HepG2 (cell line): ENCODE data around the gene CLTA. TPM values are rescaled to one million over a fixed set of nuclear protein-coding genes. Genes with fewer than 3 reads are reported as not detected.

Experiments used
- ARHGAP35 ChIP-seq: sonication (generic); formaldehyde crosslinking; IDR thresholded peaks from 2 replicates; pipeline ENCODE4 v1.9.0; 2022; ENCODE audit warnings: mild to moderate bottlenecking, inconsistent platforms, moderate library complexity, missing genetic modification reagents, borderline replicate concordance
- ATF3 ChIP-seq: sonication (generic); formaldehyde crosslinking; IDR thresholded peaks from 2 replicates; pipeline ENCODE4 v1.4.0; 2020; ENCODE audit warnings: missing genetic modification reagents
- BORCS8-MEF2B ChIP-seq: sonication (generic); formaldehyde crosslinking; IDR thresholded peaks from 2 replicates; pipeline ENCODE4 v1.8.0; 2022; ENCODE audit warnings: mild to moderate bottlenecking, missing genetic modification reagents
- HMG20B ChIP-seq: conservative IDR thresholded peaks from 2 replicates; pipeline ENCODE4 v1.6.1; 2016; ENCODE audit warnings: missing genetic modification reagents, missing compliant biosample characterization
- HNF1B ChIP-seq: sonication (generic); formaldehyde crosslinking; IDR thresholded peaks from 2 replicates; pipeline ENCODE4 v1.5.1; 2020; ENCODE audit warnings: mild to moderate bottlenecking, moderate library complexity, missing genetic modification reagents
- IRX3 ChIP-seq: sonication (generic); formaldehyde crosslinking; IDR thresholded peaks from 2 replicates; pipeline ENCODE4 v1.8.1; 2023; ENCODE audit warnings: mild to moderate bottlenecking, low read depth, missing genetic modification reagents, borderline replicate concordance
- MIXL1 ChIP-seq: IDR thresholded peaks from 2 replicates; pipeline ENCODE4 v1.6.1; 2016
- MTF1 ChIP-seq: sonication (generic); formaldehyde crosslinking; IDR thresholded peaks from 2 replicates; pipeline ENCODE4 v1.5.0; 2020; ENCODE audit warnings: missing genetic modification reagents
- MXD1 ChIP-seq: sonication (generic); formaldehyde crosslinking; IDR thresholded peaks from 2 replicates; pipeline ENCODE4 v1.4.0; 2020; ENCODE audit warnings: mild to moderate bottlenecking, missing genetic modification reagents
- NAIF1 ChIP-seq: sonication (generic); formaldehyde crosslinking; IDR thresholded peaks from 2 replicates; pipeline ENCODE4 v1.5.0; 2020; ENCODE audit warnings: mild to moderate bottlenecking, missing genetic modification reagents, borderline replicate concordance
- NFKB2 ChIP-seq: sonication (generic); formaldehyde crosslinking; IDR thresholded peaks from 2 replicates; pipeline ENCODE4 v1.4.0; 2020; ENCODE audit warnings: missing genetic modification reagents, borderline replicate concordance
- NFRKB ChIP-seq: fragments of 450-650 bp; IDR thresholded peaks from 2 replicates; pipeline ENCODE4 v1.6.1; 2017
- PITX1 ChIP-seq: sonication (generic); formaldehyde crosslinking; IDR thresholded peaks from 2 replicates; pipeline ENCODE4 v1.5.1; 2020; ENCODE audit warnings: mild to moderate bottlenecking, missing genetic modification reagents
- POGK ChIP-seq: sonication (generic); formaldehyde crosslinking; conservative IDR thresholded peaks from 2 replicates; pipeline ENCODE4 v1.8.0; 2022; ENCODE audit warnings: mild to moderate bottlenecking, moderate library complexity, missing genetic modification reagents
- PRDM15 ChIP-seq: sonication (generic); formaldehyde crosslinking; IDR thresholded peaks from 2 replicates; pipeline ENCODE4 v1.4.0; 2020; ENCODE audit warnings: missing genetic modification reagents
- SP140L ChIP-seq: sonication (generic); formaldehyde crosslinking; IDR thresholded peaks from 2 replicates; pipeline ENCODE4 v1.4.0; 2020; ENCODE audit warnings: missing genetic modification reagents, borderline replicate concordance
- SP4 ChIP-seq: sonication (generic); formaldehyde crosslinking; IDR thresholded peaks from 2 replicates; pipeline ENCODE4 v1.8.1; 2023; ENCODE audit warnings: mild to moderate bottlenecking, missing genetic modification reagents
- ZNF33A ChIP-seq: sonication (generic); formaldehyde crosslinking; IDR thresholded peaks from 2 replicates; pipeline ENCODE4 v1.5.1; 2020; ENCODE audit warnings: missing genetic modification reagents, mild to moderate bottlenecking, moderate library complexity, borderline replicate concordance
- ZNF704 ChIP-seq: sonication (generic); formaldehyde crosslinking; IDR thresholded peaks from 2 replicates; pipeline ENCODE4 v1.8.1; 2023; ENCODE audit warnings: mild to moderate bottlenecking, inconsistent platforms, moderate library complexity, missing genetic modification reagents, borderline replicate concordance
- polyA plus RNA-seq, 8 experiments: library from polyadenylated mRNA; depleted of rRNA in 3 of 8; stranded (reverse) in 7 of 8; unstranded in 1 of 8; fragments of >200 nt; fragmentation: Illumina TruSeq in 4 of 8; extraction: Trizol in 4 of 8; gene quantifications; 2 replicates each; pipeline versions ENCODE4 v1.2.1 to v1.2.3, GENCODE V29; 2011 to 2016; ENCODE audit warnings: low read depth in 4 of 8, missing spikeins in 1 of 8, mixed read lengths in 1 of 8; ENCODE audit not compliant: insufficient read depth in 1 of 8
- total RNA-seq, 5 experiments: library from RNA; depleted of rRNA; stranded (reverse); fragments of >200 nt; fragmentation: Illumina TruSeq; extraction: Trizol; gene quantifications; 2 replicates each; pipeline ENCODE4 v1.2.3, GENCODE V29; 2016; ENCODE audit warnings: low read depth in 1 of 5

CLTA gene
- total and polyA plus RNA-seq, 2 of the 13 experiments (the other 11 are each of a cell fraction or from before 2014, with no cell fraction given): 143 to 222 TPM

- no peak; the same call in 1 of the 2 replicates for TF ChIP-seq PITX1
- no peak for TF ChIP-seq ZNF33A (CRISPR knock-in tag)
- TF ChIP-seq SP4 (CRISPR knock-in tag): peak; percentile 98
- TF ChIP-seq MIXL1 (CRISPR knock-in tag): 0 out of 2 replicates have a peak, but pooled peaks have one; percentile 45
- TF ChIP-seq HNF1B (CRISPR knock-in tag): peak; percentile 71
- no peak; the same call in 1 of the 2 replicates for TF ChIP-seq ATF3
- peak; percentile 42; the same call in 1 of the 2 replicates for TF ChIP-seq SP140L (CRISPR knock-in tag)
- TF ChIP-seq POGK: peak; percentile 91
- TF ChIP-seq ZNF704 (CRISPR knock-in tag): peak; percentile 50; the same call in 1 of the 2 replicates
- TF ChIP-seq NAIF1: peak; percentile 39; the same call in 1 of the 2 replicates
- 0 out of 2 replicates have a peak, but pooled peaks have one; percentile 34 for TF ChIP-seq PRDM15 (CRISPR knock-in tag)
- peak; percentile 68; the same call in 1 of the 2 replicates for TF ChIP-seq MXD1 (CRISPR knock-in tag)
- peak; percentile 92; the same call in 1 of the 2 replicates for TF ChIP-seq NFKB2
- no peak for TF ChIP-seq NFRKB
- 0 out of 2 replicates have a peak, but pooled peaks have one; percentile 32 for TF ChIP-seq IRX3 (CRISPR knock-in tag)
- peak; percentile 84 for TF ChIP-seq HMG20B (CRISPR knock-in tag)
- TF ChIP-seq MTF1: no peak
- TF ChIP-seq BORCS8-MEF2B (CRISPR knock-in tag): peak; percentile 78
- TF ChIP-seq ARHGAP35 (CRISPR knock-in tag): peak; percentile 68
These were observed 67.7 kb downstream of the CLTA start, which contains the start of gene GNE (continued) for GRCh38 chr9:36258208-36258995.
